ENCODE measurements around the gene KDM7A. TPM values are rescaled to one million over a fixed set of nuclear protein-coding genes. Genes with fewer than 3 reads are reported as not detected.
A peak's percentile ranks its signal among the peaks of the same experiment; 100 is the strongest.
"Not testable (repeated sequence)": the region's sequence is repeated elsewhere in the genome, so short reads cannot be mapped to it uniquely, and the experiment has no call there.

The KDM7A gene
- total and polyA plus RNA-seq, 12 donors = 2.7 to 16.4 (median 11.8) TPM

- peaks cover 0 to 72% (median 46%) of the 10 kb centered on the region in 9 donors for H3K4me1 ChIP-seq
- no peaks in the 10 kb centered on the region for H3K9me3 ChIP-seq
- intact Hi-C loops (cut with DNase I) = loop anchor here in 4 of 10 donors (5.0 to 10.0 kb wide), 3 partner anchors 134 to 157 kb away; no protein-coding TSS in a partner anchor
- TF ChIP-seq CTCF (IDR thresholded peaks at IDR 0.05) = no peak
- WGBS, 2 donors = 58 to 59% methylated on average over 4 of the region's 4 CpGs
- no peaks in the 10 kb centered on the region for H3K36me3 ChIP-seq
- H3K4me3 ChIP-seq = no peak overlapping the region
- H3K27me3 ChIP-seq = no peaks in the 10 kb centered on the region
- DNase-seq = no peak
- no peak overlapping the region for H3K27ac ChIP-seq
- ATAC-seq = no peak
Measured at GRCh38 chr7:140170375-140170774, 6.4 kb downstream of the KDM7A start.

DNA sequence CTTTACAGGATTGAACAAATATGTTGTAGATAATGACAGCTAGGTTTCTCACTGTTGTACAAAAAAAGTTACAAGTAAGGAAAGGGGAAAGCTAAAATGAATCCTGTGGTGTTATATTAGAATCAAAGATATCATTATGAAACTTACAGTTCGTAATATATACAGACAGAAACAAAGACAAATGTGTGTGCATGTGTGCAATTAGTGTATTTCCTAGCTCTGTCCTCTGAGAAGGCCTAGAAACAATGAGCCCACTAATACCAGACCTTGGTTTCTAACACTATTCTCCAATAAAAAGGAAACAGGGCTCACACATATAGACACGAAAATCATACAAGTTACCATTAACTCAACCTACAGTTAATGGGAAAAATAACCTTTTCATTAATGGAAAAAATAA, 8.0 kb downstream of the KDM7A start:
- H3K4me1 ChIP-seq = peaks cover 0 to 68% (median 43%) of the 10 kb centered on the region in 9 donors

GRCh38 chr7:140165422-140165821, 11.4 kb downstream of the KDM7A start:
- intact Hi-C loops (cut with DNase I) = no loop called here
- Histone ChIP-seq H3K9me3 (no peaks in the 10 kb centered on the region), H3K27ac (no peak overlapping the region), H3K36me3 (peaks cover 0 to 2% (median 0%) of the 10 kb centered on the region in 9 donors), H3K4me1 (peaks cover 0 to 78% (median 46%) of the 10 kb centered on the region in 9 donors), H3K4me3 (no peak overlapping the region), H3K27me3 (no peaks in the 10 kb centered on the region)
- DNase-seq = no peak
- no peak for TF ChIP-seq CTCF (IDR thresholded peaks at IDR 0.05)
- 74 to 77% methylated on average over 3 of the region's 3 CpGs for WGBS, 2 donors
- peak in 1 of 8 donors; percentile 42 for ATAC-seq

More for the DNA sequence above, 8.0 kb downstream of the KDM7A start:
- intact Hi-C loops (cut with DNase I) = no loop called here
- Histone ChIP-seq H3K4me3 (no peak overlapping the region), H3K27me3 (no peaks in the 10 kb centered on the region), H3K36me3 (no peaks in the 10 kb centered on the region), H3K9me3 (no peaks in the 10 kb centered on the region), H3K27ac (no peak overlapping the region)
- TF ChIP-seq CTCF (IDR thresholded peaks at IDR 0.05) = no peak
- 72 to 87% methylated on average over 2 of the region's 2 CpGs for WGBS, 2 donors
- ATAC-seq (no peak), DNase-seq (no peak)

GRCh38 chr7:140162081-140162480, 14.7 kb downstream of the KDM7A start:
- 90% methylated on average over 11 of the region's 11 CpGs for WGBS, 2 donors
- H3K27ac ChIP-seq; DNase-seq; H3K27me3 ChIP-seq; ATAC-seq; H3K9me3 ChIP-seq; intact Hi-C loops (cut with DNase I); H3K4me3 ChIP-seq: not testable (repeated sequence)
- H3K36me3 ChIP-seq = peaks cover 0 to 11% (median 0%) of the 10 kb centered on the region in 9 donors
- H3K4me1 ChIP-seq = peaks cover 0 to 75% (median 41%) of the 10 kb centered on the region in 9 donors

GRCh38 chr7:140161047-140161446, 15.7 kb downstream of the KDM7A start:
- H3K9me3 ChIP-seq = no peaks in the 10 kb centered on the region
- intact Hi-C loops (cut with DNase I) = no loop called here
- no peak for TF ChIP-seq CTCF (IDR thresholded peaks at IDR 0.05)
- 94 to 100% methylated on average over 1 of the region's 1 CpG for WGBS, 2 donors
- DNase-seq (no peak), ATAC-seq (no peak)
- H3K4me3 ChIP-seq = no peak overlapping the region
- no peaks in the 10 kb centered on the region for H3K27me3 ChIP-seq
- H3K36me3 ChIP-seq = peaks cover 0 to 11% (median 0%) of the 10 kb centered on the region in 9 donors
- no peak overlapping the region for H3K27ac ChIP-seq
- H3K4me1 ChIP-seq = peaks cover 0 to 81% (median 44%) of the 10 kb centered on the region in 9 donors

All from heart right ventricle (tissue), 16 donors.